IgD-negative memory B cell (primary cell): ENCODE measurements around the gene TOX2. TPM values are rescaled to one million over a fixed set of nuclear protein-coding genes. Genes with fewer than 3 reads are reported as not detected.

Source experiments
- H3K27ac Mint-ChIP-seq, 3 donors: one replicate each; pipeline ENCODE4 v1.8.0; 2020 to 2022; ENCODE audit warnings: mild to moderate bottlenecking in 3 of 3, mixed read lengths in 3 of 3, moderate library complexity in 1 of 3
- H3K27me3 Mint-ChIP-seq: one replicate; pipeline ENCODE4 v1.8.0; 2021; ENCODE audit warnings: mixed read lengths
- H3K36me3 Mint-ChIP-seq: one replicate; pipeline ENCODE4 v1.8.0; 2020; ENCODE audit warnings: mild to moderate bottlenecking, mixed read lengths
- H3K4me1 Mint-ChIP-seq, 3 donors: one replicate each; pipeline ENCODE4 v1.8.0; 2020 to 2022; ENCODE audit warnings: mixed read lengths in 3 of 3, mild to moderate bottlenecking in 1 of 3
- H3K4me3 Mint-ChIP-seq, 4 donors: one replicate each; pipeline ENCODE4 v1.8.0; 2020 to 2022; ENCODE audit warnings: mild to moderate bottlenecking in 4 of 4, mixed read lengths in 4 of 4, moderate library complexity in 3 of 4
- H3K9me3 Mint-ChIP-seq, 3 donors: one replicate each; pipeline ENCODE4 v1.8.0; 2020 to 2021; ENCODE audit warnings: mixed read lengths in 3 of 3, mild to moderate bottlenecking in 1 of 3
- polyA plus RNA-seq: library from polyadenylated mRNA; unstranded; fragments of 300-500 nt; fragmentation: Illumina TruSeq; gene quantifications from one replicate; pipeline ENCODE4 v1.2.3, GENCODE V29; 2021

TOX2 gene
- polyA plus RNA-seq, 1 donor from 2014 or later = 0.73 TPM

DNA sequence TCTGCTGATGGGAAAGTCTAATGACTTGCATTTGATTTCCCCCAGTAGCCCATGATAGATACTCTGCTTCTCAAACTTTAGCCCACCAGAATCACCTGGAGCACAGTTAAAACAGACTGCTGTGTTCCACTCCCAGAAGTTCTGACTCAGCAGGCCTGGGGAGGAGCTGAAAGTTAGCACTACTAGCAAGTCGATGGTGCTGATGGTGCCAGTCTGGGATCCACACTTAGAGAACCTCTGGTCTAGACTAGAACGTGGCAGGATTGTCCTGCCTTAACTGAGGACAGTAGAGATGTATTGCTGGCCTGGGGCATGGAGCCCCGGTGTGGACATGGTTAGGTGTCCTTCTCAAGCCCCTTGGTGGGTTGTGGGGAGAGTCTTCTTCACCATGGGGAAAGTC lies 8.7 kb downstream of the TOX2 start:
- no peak overlapping the region for H3K27ac Mint-ChIP-seq
- H3K9me3 Mint-ChIP-seq = peaks cover 0 to 2% (median 0%) of the 10 kb centered on the region in 3 donors
- H3K36me3 Mint-ChIP-seq = no peaks in the 10 kb centered on the region
- H3K4me3 Mint-ChIP-seq = no peak overlapping the region
- peaks cover 12% of the 10 kb centered on the region for H3K27me3 Mint-ChIP-seq
- peaks cover 10 to 23% (median 20%) of the 10 kb centered on the region in 3 donors for H3K4me1 Mint-ChIP-seq

DNA sequence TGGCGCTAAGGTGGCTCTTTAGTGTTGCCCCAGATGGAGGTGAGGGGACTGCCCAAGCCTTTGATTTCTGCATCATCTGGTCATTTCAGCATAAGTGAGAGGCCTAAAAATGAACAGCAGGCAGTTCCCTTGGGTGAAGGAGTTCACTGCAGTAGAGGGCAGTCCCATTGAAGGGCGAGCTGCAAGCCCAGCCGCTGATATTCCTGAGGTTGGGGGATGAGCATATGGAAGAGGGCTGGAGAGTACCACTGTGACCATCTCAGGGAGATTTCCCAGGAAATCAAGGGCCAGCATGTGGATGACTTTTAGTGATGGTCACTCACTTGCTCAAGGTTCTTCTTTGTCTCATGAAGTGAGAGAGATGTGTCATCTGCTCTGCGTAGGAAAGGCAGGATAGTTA lies 9.3 kb downstream of the TOX2 start:
- Mint-ChIP-seq H3K27me3 (peaks cover 11% of the 10 kb centered on the region), H3K4me3 (no peak overlapping the region)

GRCh38 chr20:43925215-43925614 lies 10.6 kb downstream of the TOX2 start:
- peaks cover 0 to 2% (median 0%) of the 10 kb centered on the region in 3 donors for H3K9me3 Mint-ChIP-seq
- peaks cover 10% of the 10 kb centered on the region for H3K27me3 Mint-ChIP-seq
- peak overlapping the region in 1 of 4 donors; percentile 80 for H3K4me3 Mint-ChIP-seq
- H3K27ac Mint-ChIP-seq = no peak overlapping the region
- H3K36me3 Mint-ChIP-seq = no peaks in the 10 kb centered on the region
- H3K4me1 Mint-ChIP-seq = peaks cover 10 to 23% (median 20%) of the 10 kb centered on the region in 3 donors

More for the DNA sequence above, 9.3 kb downstream of the TOX2 start:
- Mint-ChIP-seq H3K36me3 (no peaks in the 10 kb centered on the region), H3K9me3 (peaks cover 0 to 2% (median 0%) of the 10 kb centered on the region in 3 donors), H3K27ac (no peak overlapping the region), H3K4me1 (peaks cover 10 to 23% (median 20%) of the 10 kb centered on the region in 3 donors)

DNA sequence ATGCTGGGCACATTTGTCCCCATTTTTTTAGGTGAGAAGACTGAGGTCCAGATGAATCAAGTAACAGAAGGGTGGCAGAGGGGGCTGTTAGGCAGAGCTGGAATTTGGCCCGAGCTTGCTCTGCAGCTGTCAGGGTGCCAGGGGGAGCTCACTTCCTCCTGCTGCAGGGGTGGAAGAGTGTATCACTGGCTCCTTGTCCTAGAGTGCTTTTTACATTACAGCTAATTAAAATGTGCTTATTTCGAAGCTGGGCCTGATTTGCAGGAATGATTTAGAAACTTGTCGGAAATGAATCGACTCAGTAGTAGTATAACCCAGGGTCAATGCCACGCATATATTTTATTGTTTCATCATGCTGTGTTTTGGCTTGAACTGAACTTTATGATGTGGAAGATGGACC lies 11.1 kb downstream of the TOX2 start:
- Mint-ChIP-seq H3K4me1 (peaks cover 10 to 23% (median 20%) of the 10 kb centered on the region in 3 donors), H3K27ac (no peak overlapping the region), H3K36me3 (no peaks in the 10 kb centered on the region), H3K9me3 (peaks cover 0 to 2% (median 0%) of the 10 kb centered on the region in 3 donors), H3K27me3 (peaks cover 10% of the 10 kb centered on the region), H3K4me3 (no peak overlapping the region)

DNA sequence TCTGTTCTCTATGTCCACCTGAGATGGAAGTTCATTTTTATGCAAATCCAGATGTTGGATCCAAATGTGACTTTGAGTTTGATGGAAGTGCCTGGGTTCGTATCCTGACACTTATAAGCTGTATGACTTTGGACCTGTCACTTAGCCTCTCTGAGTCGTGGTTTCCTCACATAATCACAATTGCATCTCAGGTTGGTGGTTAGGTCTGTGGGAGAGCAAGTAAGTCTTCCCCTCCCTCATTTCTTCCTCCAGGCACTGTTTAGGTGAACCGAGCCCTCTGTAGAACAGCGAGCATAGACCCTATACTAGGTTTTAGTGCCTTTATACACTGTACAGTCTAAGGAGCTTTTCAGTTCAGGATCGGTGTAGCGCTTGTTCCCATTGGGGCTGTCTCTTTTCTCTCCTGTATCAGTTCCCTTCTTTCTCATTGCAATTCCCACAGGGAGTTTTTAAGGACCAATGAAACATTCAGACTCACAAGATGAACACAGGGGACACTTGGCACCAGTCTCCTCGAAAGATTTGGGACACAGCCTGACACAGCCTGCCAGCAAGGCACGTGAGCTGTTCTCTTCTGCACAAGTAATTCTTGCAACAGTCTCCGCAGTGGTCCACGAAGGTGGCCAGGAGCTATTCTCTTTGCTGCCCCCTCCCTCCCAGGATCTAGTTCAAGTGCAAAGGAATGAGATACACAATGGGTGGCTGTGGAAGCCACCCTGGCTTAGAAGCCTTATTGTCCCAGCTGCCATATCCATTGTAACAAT lies 11.8 kb downstream of the TOX2 start:
- Mint-ChIP-seq H3K4me1 (peaks cover 10 to 23% (median 20%) of the 10 kb centered on the region in 3 donors), H3K4me3 (no peak overlapping the region), H3K36me3 (no peaks in the 10 kb centered on the region), H3K9me3 (peaks cover 0 to 2% (median 0%) of the 10 kb centered on the region in 3 donors), H3K27ac (no peak overlapping the region), H3K27me3 (peaks cover 10% of the 10 kb centered on the region)

DNA sequence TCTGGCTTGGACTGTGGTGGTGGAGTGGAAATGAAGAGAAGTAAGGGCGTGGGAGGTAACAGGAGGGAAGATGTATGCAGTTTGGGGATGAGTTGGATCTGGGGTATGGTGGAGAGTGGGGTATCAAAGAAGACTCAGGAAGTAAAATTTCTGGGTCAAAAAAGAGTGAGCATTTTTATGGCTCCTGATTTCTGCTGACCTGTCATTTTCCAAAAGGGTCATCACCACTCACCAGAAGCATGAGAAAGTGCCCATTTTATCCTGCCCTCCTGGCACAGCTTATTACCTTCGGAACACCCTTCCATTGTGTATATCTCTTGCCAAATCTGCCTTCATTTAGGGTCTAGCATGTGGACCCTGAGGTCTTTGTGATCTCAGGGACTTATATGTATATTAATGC lies 17.3 kb downstream of the TOX2 start:
- H3K36me3 Mint-ChIP-seq = no peaks in the 10 kb centered on the region
- H3K27me3 Mint-ChIP-seq = peaks cover 3% of the 10 kb centered on the region
- no peaks in the 10 kb centered on the region for H3K9me3 Mint-ChIP-seq
- no peak overlapping the region for H3K4me3 Mint-ChIP-seq
- H3K27ac Mint-ChIP-seq = no peak overlapping the region
- H3K4me1 Mint-ChIP-seq = peaks cover 0 to 1% (median 0%) of the 10 kb centered on the region in 3 donors

- Mint-ChIP-seq H3K4me3 (no peak overlapping the region), H3K27me3 (peaks cover 3% of the 10 kb centered on the region), H3K36me3 (no peaks in the 10 kb centered on the region), H3K4me1 (peaks cover 0 to 1% (median 0%) of the 10 kb centered on the region in 3 donors), H3K9me3 (no peaks in the 10 kb centered on the region), H3K27ac (no peak overlapping the region)
Observed at GRCh38 chr20:43934833-43935232, 20.2 kb downstream of the TOX2 start.

GRCh38 chr20:43936104-43936770 lies 21.6 kb downstream of the TOX2 start:
- H3K27ac Mint-ChIP-seq = peak overlapping the region in 1 of 3 donors; percentile 32
- H3K4me1 Mint-ChIP-seq = peaks cover 0 to 2% (median 1%) of the 10 kb centered on the region in 3 donors
- H3K27me3 Mint-ChIP-seq = peaks cover 3% of the 10 kb centered on the region
- H3K4me3 Mint-ChIP-seq = no peak overlapping the region
- no peaks in the 10 kb centered on the region for H3K36me3 Mint-ChIP-seq
- H3K9me3 Mint-ChIP-seq = no peaks in the 10 kb centered on the region

GRCh38 chr20:43936805-43937204 lies 22.2 kb downstream of the TOX2 start:
- H3K9me3 Mint-ChIP-seq = no peaks in the 10 kb centered on the region
- H3K27me3 Mint-ChIP-seq = peaks cover 3% of the 10 kb centered on the region
- no peaks in the 10 kb centered on the region for H3K36me3 Mint-ChIP-seq
- H3K27ac Mint-ChIP-seq = peak overlapping the region in 1 of 3 donors; percentile 32
- no peak overlapping the region for H3K4me3 Mint-ChIP-seq
- peaks cover 3 to 5% (median 5%) of the 10 kb centered on the region in 3 donors for H3K4me1 Mint-ChIP-seq

DNA sequence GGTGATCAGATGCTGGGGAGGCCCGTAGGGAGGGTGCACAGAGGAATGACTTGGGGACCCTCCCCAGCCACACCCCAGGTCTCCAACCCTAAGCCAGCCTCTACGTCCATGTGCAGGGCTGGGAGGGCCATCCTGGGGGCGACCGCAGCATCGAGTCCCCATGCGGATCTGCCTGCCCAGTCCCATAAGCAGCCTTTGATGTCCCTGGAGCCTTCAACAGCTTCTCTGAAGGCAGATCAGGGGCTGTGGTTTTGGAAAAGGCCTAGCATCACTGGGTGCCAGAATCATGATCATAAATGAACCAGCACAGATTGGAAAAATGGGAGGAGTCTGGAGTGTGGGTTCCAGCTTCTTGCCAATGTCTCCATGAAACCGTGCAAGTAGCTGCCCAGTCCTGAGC lies 22.9 kb downstream of the TOX2 start:
- H3K4me3 Mint-ChIP-seq = no peak overlapping the region
- H3K36me3 Mint-ChIP-seq = no peaks in the 10 kb centered on the region
- H3K27ac Mint-ChIP-seq = no peak overlapping the region
- H3K9me3 Mint-ChIP-seq = peaks cover 0 to 3% (median 0%) of the 10 kb centered on the region in 3 donors
- H3K27me3 Mint-ChIP-seq = peaks cover 3% of the 10 kb centered on the region
- H3K4me1 Mint-ChIP-seq = peaks cover 7 to 12% (median 9%) of the 10 kb centered on the region in 3 donors

- Mint-ChIP-seq H3K4me3 (no peak overlapping the region), H3K36me3 (no peaks in the 10 kb centered on the region), H3K27me3 (peaks cover 3% of the 10 kb centered on the region), H3K9me3 (peaks cover 0 to 3% (median 0%) of the 10 kb centered on the region in 3 donors), H3K4me1 (peaks cover 7 to 16% (median 15%) of the 10 kb centered on the region in 3 donors), H3K27ac (no peak overlapping the region)
Observed at GRCh38 chr20:43938017-43938655, 23.5 kb downstream of the TOX2 start.

- H3K4me1 Mint-ChIP-seq = peaks cover 7 to 18% (median 16%) of the 10 kb centered on the region in 3 donors
- peaks cover 0 to 3% (median 0%) of the 10 kb centered on the region in 3 donors for H3K9me3 Mint-ChIP-seq
- H3K36me3 Mint-ChIP-seq = no peaks in the 10 kb centered on the region
- no peak overlapping the region for H3K4me3 Mint-ChIP-seq
- no peak overlapping the region for H3K27ac Mint-ChIP-seq
- peaks cover 2% of the 10 kb centered on the region for H3K27me3 Mint-ChIP-seq
Observed at GRCh38 chr20:43938932-43939761, 24.5 kb downstream of the TOX2 start.

DNA sequence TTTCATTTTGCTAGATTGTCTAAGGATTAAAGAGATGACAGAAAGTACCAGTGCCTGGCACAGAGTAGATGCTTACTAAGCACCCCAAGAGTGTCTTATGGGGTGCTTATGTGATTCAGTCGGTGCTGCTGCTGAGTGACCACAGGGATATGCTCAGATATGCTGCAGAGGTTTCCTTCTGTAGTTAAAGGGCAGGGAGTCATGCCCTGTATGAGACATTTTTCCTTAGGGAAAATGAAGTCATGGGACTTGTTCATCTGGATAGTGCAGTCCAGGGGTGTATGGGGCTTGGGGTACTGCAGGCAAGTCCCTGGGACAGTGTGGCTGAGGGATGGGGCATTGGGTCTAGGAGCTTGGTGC lies 25.1 kb downstream of the TOX2 start:
- peaks cover 7 to 18% (median 16%) of the 10 kb centered on the region in 3 donors for H3K4me1 Mint-ChIP-seq
- H3K4me3 Mint-ChIP-seq = no peak overlapping the region
- peaks cover 0 to 3% (median 0%) of the 10 kb centered on the region in 3 donors for H3K9me3 Mint-ChIP-seq
- no peaks in the 10 kb centered on the region for H3K36me3 Mint-ChIP-seq
- H3K27ac Mint-ChIP-seq = no peak overlapping the region
- no peaks in the 10 kb centered on the region for H3K27me3 Mint-ChIP-seq

GRCh38 chr20:43940518-43941225 lies 26.0 kb downstream of the TOX2 start:
- Mint-ChIP-seq H3K36me3 (no peaks in the 10 kb centered on the region), H3K9me3 (peaks cover 0 to 3% (median 0%) of the 10 kb centered on the region in 3 donors), H3K27me3 (no peaks in the 10 kb centered on the region), H3K4me3 (no peak overlapping the region), H3K27ac (peak overlapping the region in 1 of 3 donors; percentile 23), H3K4me1 (peaks cover 7 to 18% (median 16%) of the 10 kb centered on the region in 3 donors)
